Caco-2 (cell line): ENCODE data around the gene PCDHGB3. TPM values are rescaled to one million over a fixed set of nuclear protein-coding genes. Genes with fewer than 3 reads are reported as not detected.
"Not testable (repeated sequence)": the region's sequence is repeated elsewhere in the genome, so short reads cannot be mapped to it uniquely, and the experiment has no call there.

Source experiments
- BruUV-seq: library from RNA; stranded (reverse); fragments of 400-500 nt; replicated peaks from 2 replicates; lab custom pipeline; 2021; lab: Mats Ljungman, UMichigan
- CTCF ChIA-PET: fragments of 300-600 bp; sonication (Branson Sonifier 250); formaldehyde crosslinking; loops from one replicate; lab custom pipeline; 2022; ENCODE audit warnings: antibody characterized with exemption; lab: Charles Lee
- POLR2A ChIA-PET: fragments of 300-600 bp; sonication (Branson Sonifier 250); formaldehyde crosslinking; loops from one replicate; lab custom pipeline; 2022; ENCODE audit warnings: antibody characterized with exemption; lab: Charles Lee
- DNase-seq, 2 experiments: peaks; one replicate each; pipeline versions ENCODE4 v3.0.0 to v3.0.0-alpha.2; 2020 to 2022
- H3K27me3 ChIP-seq: replicated peaks from 2 replicates; pipeline ENCODE4 v1.6.0; 2011; ENCODE audit warnings: low read length; ENCODE audit not compliant: control insufficient read depth, insufficient read depth
- H3K36me3 ChIP-seq: 2 replicates; pipeline ENCODE4 v1.5.1; 2011; ENCODE audit warnings: low read length; ENCODE audit not compliant: control insufficient read depth, insufficient read depth
- H3K4me1 ChIP-seq: fragments of 250-450 bp; sonication (Bioruptor Pico); 2 replicates; pipeline ENCODE4 v1.5.1; 2020; ENCODE audit warnings: mild to moderate bottlenecking
- H3K4me3 ChIP-seq: 2 replicates; pipeline ENCODE4 v1.5.1; 2011; ENCODE audit warnings: low read depth, mild to moderate bottlenecking, control low read depth, low read length
- H3K9me3 ChIP-seq: fragments of 250-450 bp; sonication (Bioruptor Pico); 2 replicates; pipeline ENCODE4 v1.5.1; 2020; ENCODE audit warnings: mild to moderate bottlenecking, moderate library complexity
- H3K27ac Mint-ChIP-seq: one replicate; pipeline ENCODE4 v1.8.0; 2022; ENCODE audit warnings: mixed read lengths; ENCODE audit not compliant: unreplicated experiment
- H3K27me3 Mint-ChIP-seq: one replicate; pipeline ENCODE4 v1.8.0; 2022; ENCODE audit warnings: mixed read lengths; ENCODE audit not compliant: insufficient read depth, unreplicated experiment
- H3K36me3 Mint-ChIP-seq: one replicate; pipeline ENCODE4 v1.8.0; 2022; ENCODE audit warnings: mild to moderate bottlenecking, mixed read lengths; ENCODE audit not compliant: insufficient read depth, unreplicated experiment
- H3K4me1 Mint-ChIP-seq: one replicate; pipeline ENCODE4 v1.8.0; 2022; ENCODE audit warnings: low read depth, mixed read lengths; ENCODE audit not compliant: unreplicated experiment
- H3K4me3 Mint-ChIP-seq: one replicate; pipeline ENCODE4 v1.8.0; 2022; ENCODE audit warnings: mild to moderate bottlenecking, moderate library complexity, mixed read lengths; ENCODE audit not compliant: unreplicated experiment
- H3K9me3 Mint-ChIP-seq: one replicate; pipeline ENCODE4 v1.8.0; 2022; ENCODE audit warnings: mixed read lengths; ENCODE audit not compliant: unreplicated experiment
- intact Hi-C: fragments of 100-400 bp; cut with micrococcal nuclease; formaldehyde crosslinking; loops from one replicate; pipeline ENCODE4 v1.10.0; 2022; ENCODE audit not compliant: unreplicated experiment
- total RNA-seq: library from RNA; stranded (reverse); gene quantifications from 2 replicates; pipeline ENCODE4 v1.2.3, GENCODE V29; 2022
- TF ChIP-seq, protein P1 (sequence below), 2 experiments: fragments of 200-600 bp in 1 of 2; IDR thresholded peaks; 1 replicate in 1 of 2; 2 replicates in 1 of 2; pipeline versions ENCODE4 v1.5.1 to v1.8.0; 2011 to 2022; ENCODE audit warnings: antibody characterized with exemption in 1 of 2, control low read depth in 1 of 2, inconsistent platforms in 1 of 2, low read depth in 1 of 2, low read length in 1 of 2, mild to moderate bottlenecking in 1 of 2, moderate library complexity in 1 of 2; ENCODE audit not compliant: insufficient read depth in 1 of 2, severe bottlenecking in 1 of 2, unreplicated experiment in 1 of 2

PCDHGB3 gene
- total RNA-seq, 1 experiment from 2014 or later = 0.54 TPM

DNA sequence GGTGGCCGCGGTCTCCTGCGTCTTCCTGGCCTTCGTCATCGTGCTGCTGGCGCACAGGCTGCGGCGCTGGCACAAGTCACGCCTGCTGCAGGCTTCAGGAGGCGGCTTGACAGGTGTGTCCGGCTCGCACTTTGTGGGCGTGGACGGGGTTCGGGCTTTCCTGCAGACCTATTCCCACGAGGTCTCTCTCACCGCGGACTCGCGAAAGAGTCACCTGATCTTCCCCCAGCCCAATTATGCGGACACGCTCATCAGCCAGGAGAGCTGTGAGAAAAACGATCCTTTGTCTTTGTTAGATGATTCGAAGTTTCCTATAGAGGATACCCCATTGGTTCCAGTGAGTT lies 45.2 kb downstream of the PCDHGB3 start:
- H3K4me3 ChIP-seq, POLR2A ChIA-PET, H3K4me1 ChIP-seq, H3K4me1 Mint-ChIP-seq, DNase-seq, H3K27me3 Mint-ChIP-seq, H3K4me3 Mint-ChIP-seq, intact Hi-C loops, H3K27ac Mint-ChIP-seq, CTCF ChIA-PET, H3K36me3 ChIP-seq, H3K27me3 ChIP-seq, BruUV-seq: not testable (repeated sequence)
- H3K9me3 ChIP-seq = peaks cover 17% of the 10 kb centered on the region
- Mint-ChIP-seq H3K36me3 (peaks cover 21% of the 10 kb centered on the region), H3K9me3 (peaks cover 35% of the 10 kb centered on the region)

DNA sequence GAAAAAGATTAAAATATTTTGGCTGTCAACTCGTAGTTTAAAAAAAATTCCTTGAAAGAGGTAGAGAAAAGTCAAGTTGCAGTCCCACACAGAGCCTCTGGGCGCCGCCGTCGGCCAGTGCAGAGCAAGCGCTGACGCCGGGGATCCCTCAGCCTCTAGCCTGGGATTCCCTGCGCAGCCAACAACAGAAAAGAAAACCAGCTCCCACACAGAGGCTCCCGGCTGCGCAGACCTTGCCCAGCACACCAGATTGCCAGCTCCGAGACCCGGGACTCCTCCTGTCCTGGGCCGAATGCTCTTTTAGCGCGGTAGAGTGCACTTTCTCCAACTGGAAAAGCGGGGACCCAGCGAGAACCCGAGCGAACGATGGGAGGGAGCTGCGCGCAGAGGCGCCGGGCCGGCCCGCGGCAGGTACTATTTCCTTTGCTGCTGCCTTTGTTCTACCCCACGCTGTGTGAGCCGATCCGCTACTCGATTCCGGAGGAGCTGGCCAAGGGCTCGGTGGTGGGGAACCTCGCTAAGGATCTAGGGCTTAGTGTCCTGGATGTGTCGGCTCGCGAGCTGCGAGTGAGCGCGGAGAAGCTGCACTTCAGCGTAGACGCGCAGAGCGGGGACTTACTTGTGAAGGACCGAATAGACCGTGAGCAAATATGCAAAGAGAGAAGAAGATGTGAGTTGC lies 47.6 kb downstream of the PCDHGB3 start, which contains the start of gene PCDHGB7:
Gene PCDHGB7, plus strand, starts transcription at position 184 of the 679 bp plus-strand sequence. Its CDS starts 183 bp downstream, at position 367.
- DNase-seq, H3K27ac Mint-ChIP-seq, H3K4me3 ChIP-seq, H3K36me3 ChIP-seq, H3K27me3 ChIP-seq, CTCF ChIA-PET, intact Hi-C loops, H3K27me3 Mint-ChIP-seq, BruUV-seq, H3K4me1 ChIP-seq, H3K4me1 Mint-ChIP-seq, POLR2A ChIA-PET, H3K4me3 Mint-ChIP-seq: not testable (repeated sequence)
- peaks cover 12% of the 10 kb centered on the region for H3K9me3 ChIP-seq
- Mint-ChIP-seq H3K9me3 (peaks cover 30% of the 10 kb centered on the region), H3K36me3 (peaks cover 27% of the 10 kb centered on the region)

DNA sequence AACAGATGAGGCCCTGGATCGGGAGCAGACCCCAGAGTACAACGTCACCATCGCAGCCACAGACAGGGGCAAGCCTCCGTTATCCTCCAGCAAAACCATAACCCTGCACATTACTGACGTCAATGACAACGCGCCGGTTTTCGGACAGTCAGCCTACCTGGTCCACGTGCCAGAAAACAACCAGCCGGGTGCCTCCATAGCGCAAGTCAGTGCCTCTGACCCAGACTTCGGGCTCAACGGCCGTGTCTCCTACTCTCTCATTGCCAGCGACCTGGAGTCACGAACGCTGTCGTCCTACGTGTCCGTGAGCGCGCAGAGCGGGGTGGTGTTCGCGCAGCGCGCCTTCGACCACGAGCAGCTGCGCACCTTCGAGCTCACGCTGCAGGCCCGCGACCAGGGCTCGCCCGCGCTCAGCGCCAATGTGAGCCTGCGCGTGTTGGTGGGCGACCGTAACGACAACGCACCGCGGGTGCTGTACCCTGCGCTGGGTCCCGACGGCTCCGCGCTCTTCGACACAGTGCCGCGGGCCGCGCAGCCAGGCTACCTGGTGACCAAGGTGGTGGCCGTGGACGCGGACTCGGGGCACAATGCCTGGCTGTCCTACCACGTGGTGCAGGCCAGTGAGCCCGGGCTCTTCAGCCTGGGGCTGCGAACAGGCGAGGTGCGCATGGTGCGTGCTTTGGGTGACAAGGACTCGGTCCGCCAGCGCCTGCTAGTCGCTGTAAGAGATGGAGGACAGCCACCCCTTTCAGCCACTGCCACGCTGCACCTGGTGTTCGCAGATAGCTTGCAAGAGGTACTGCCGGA lies 49.2 kb downstream of the PCDHGB3 start:
- Histone ChIP-seq H3K4me1 (no peaks in the 10 kb centered on the region), H3K36me3 (no peaks in the 10 kb centered on the region), H3K4me3 (no peak overlapping the region), H3K9me3 (peaks cover 16% of the 10 kb centered on the region), H3K27me3 (no peaks in the 10 kb centered on the region)
- TF ChIP-seq, protein P1, sequence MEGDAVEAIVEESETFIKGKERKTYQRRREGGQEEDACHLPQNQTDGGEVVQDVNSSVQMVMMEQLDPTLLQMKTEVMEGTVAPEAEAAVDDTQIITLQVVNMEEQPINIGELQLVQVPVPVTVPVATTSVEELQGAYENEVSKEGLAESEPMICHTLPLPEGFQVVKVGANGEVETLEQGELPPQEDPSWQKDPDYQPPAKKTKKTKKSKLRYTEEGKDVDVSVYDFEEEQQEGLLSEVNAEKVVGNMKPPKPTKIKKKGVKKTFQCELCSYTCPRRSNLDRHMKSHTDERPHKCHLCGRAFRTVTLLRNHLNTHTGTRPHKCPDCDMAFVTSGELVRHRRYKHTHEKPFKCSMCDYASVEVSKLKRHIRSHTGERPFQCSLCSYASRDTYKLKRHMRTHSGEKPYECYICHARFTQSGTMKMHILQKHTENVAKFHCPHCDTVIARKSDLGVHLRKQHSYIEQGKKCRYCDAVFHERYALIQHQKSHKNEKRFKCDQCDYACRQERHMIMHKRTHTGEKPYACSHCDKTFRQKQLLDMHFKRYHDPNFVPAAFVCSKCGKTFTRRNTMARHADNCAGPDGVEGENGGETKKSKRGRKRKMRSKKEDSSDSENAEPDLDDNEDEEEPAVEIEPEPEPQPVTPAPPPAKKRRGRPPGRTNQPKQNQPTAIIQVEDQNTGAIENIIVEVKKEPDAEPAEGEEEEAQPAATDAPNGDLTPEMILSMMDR (IDR thresholded peaks at IDR 0.05; ENCODE audit: insufficient read depth in 1 of 2, low read depth in 1 of 2, low read length in 1 of 2, severe bottlenecking in 1 of 2, unreplicated experiment in 1 of 2) = no peak
- H3K27ac Mint-ChIP-seq = no peak overlapping the region
- intact Hi-C loops = no loop called here
- ChIA-PET POLR2A (no interaction called here), CTCF (interaction anchor here (0.5 kb wide), 1 partner anchor 8 kb away, joined by 5 read pairs; no protein-coding TSS in a partner anchor)
- H3K9me3 Mint-ChIP-seq = peaks cover 20% of the 10 kb centered on the region
- H3K4me3 Mint-ChIP-seq = no peak overlapping the region
- peaks cover 27% of the 10 kb centered on the region for H3K36me3 Mint-ChIP-seq
- no peaks in the 10 kb centered on the region for H3K4me1 Mint-ChIP-seq
- H3K27me3 Mint-ChIP-seq = no peaks in the 10 kb centered on the region
- DNase-seq = no peak
- no TSS peak for BruUV-seq
